ENCODE results near the gene SLC22A3. TPM values are rescaled to one million over a fixed set of nuclear protein-coding genes. Genes with fewer than 3 reads are reported as not detected.

SLC22A3 gene
- total RNA-seq, 1 donor from 2014 or later, result 0.07 TPM

- no peak for DNase-seq (ENCODE audit: low spot score)
- H3K9me3 ChIP-seq (ENCODE audit: low read depth), result no peaks in the 10 kb centered on the region
- no peak overlapping the region for H3K9ac ChIP-seq
- Mint-ChIP-seq H3K36me3 (peaks cover 2% of the 10 kb centered on the region), H3K4me1 (no peaks in the 10 kb centered on the region), H3K27me3 (ENCODE audit: insufficient read depth, low read depth) (no peaks in the 10 kb centered on the region), H3K4me3 (no peak overlapping the region), H3K27ac (no peak overlapping the region), H3K9me3 (peaks cover 21% of the 10 kb centered on the region)
- H3K79me2 ChIP-seq (ENCODE audit: low read depth), result no peaks in the 10 kb centered on the region
- no peaks in the 10 kb centered on the region for H4K20me1 ChIP-seq (ENCODE audit: low read depth)
- no peak overlapping the region for H3K4me3 ChIP-seq
- H3K4me2 ChIP-seq, result no peak overlapping the region
- H3K36me3 ChIP-seq, result no peaks in the 10 kb centered on the region
- no peak overlapping the region for H3K27ac ChIP-seq
- no peak overlapping the region for H2AFZ ChIP-seq (replicated peaks)
- H3K4me1 ChIP-seq, result no peaks in the 10 kb centered on the region
- no peaks in the 10 kb centered on the region for H3K27me3 ChIP-seq
- TF ChIP-seq EZH2 (IDR thresholded peaks at IDR 0.05) (no peak), EZH2phosphoT487 (IDR thresholded peaks at IDR 0.05) (no peak), CTCF (IDR thresholded peaks at IDR 0.05) (no peak)
- no peaks in the 10 kb centered on the region for H3F3A ChIP-seq (ENCODE audit: low read depth)
Observed at GRCh38 chr6:160500639-160501038, 152.5 kb downstream of the SLC22A3 start.

Other genes with a start within 250 kb of the SLC22A3 start
- gene SLC22A1, start 226.6 kb upstream of the SLC22A3 start, total RNA-seq (ENCODE audit: low replicate concordance), result 0.22 TPM in 1 of 2 replicates, not detected in the other
- not detected in 2 replicates for gene SLC22A2, start 89.6 kb upstream of the SLC22A3 start, total RNA-seq (ENCODE audit: low replicate concordance)